Inflammatory macrophage treated with lipopolysaccharide for 4 hours (primary cell): ENCODE measurements around the gene VIM.
A peak's percentile ranks its signal among the peaks of the same experiment; 100 is the strongest.

ENCODE experiments used
- DNase-seq: peaks from one replicate; pipeline ENCODE4 v3.0.0-alpha.2; 2020

Gene VIM

GRCh38 chr10:17210361-17210760 is 17.7 kb upstream of the VIM start:
- no peak for DNase-seq

GRCh38 chr10:17212802-17213221 is 15.2 kb upstream of the VIM start:
- peak; percentile 97 for DNase-seq

- DNase-seq, result peak; percentile 50
These were observed 14.2 kb upstream of the VIM start for GRCh38 chr10:17213646-17214349.

GRCh38 chr10:17214526-17214925 is 13.5 kb upstream of the VIM start:
- DNase-seq, result no peak

- peak; percentile 83 for DNase-seq
These were observed 12.9 kb upstream of the VIM start for GRCh38 chr10:17214971-17215781.

- no peak for DNase-seq
These were observed 12.3 kb upstream of the VIM start for GRCh38 chr10:17215782-17216122.

GRCh38 chr10:17216217-17216900 is 11.7 kb upstream of the VIM start:
- peak; percentile 99 for DNase-seq

GRCh38 chr10:17216901-17217395 is 11.1 kb upstream of the VIM start:
- peak; percentile 73 for DNase-seq

- peak; percentile 79 for DNase-seq
These were observed 10.3 kb upstream of the VIM start for GRCh38 chr10:17217631-17218232.

GRCh38 chr10:17219024-17219423 is 9.0 kb upstream of the VIM start:
- no peak for DNase-seq

GRCh38 chr10:17220652-17221100 is 7.4 kb upstream of the VIM start:
- peak; percentile 46 for DNase-seq

GRCh38 chr10:17222329-17222728 is 5.7 kb upstream of the VIM start:
- DNase-seq, result peak; percentile 96

- DNase-seq, result peak; percentile 33
These were observed 2.2 kb upstream of the VIM start for GRCh38 chr10:17225808-17226207.

- DNase-seq, result no peak
These were observed 1.1 kb upstream of the VIM start for GRCh38 chr10:17226891-17227303.

- peak; percentile 61 for DNase-seq
These were observed 512 bp upstream of the VIM start for GRCh38 chr10:17227367-17228090.

- DNase-seq, result peak; percentile 94
These were observed 1.1 kb downstream of the VIM start for GRCh38 chr10:17229016-17229716.

- no peak for DNase-seq
These were observed 1.6 kb downstream of the VIM start for GRCh38 chr10:17229717-17229966.

- peak; percentile 95 for DNase-seq
These were observed 2.1 kb downstream of the VIM start for GRCh38 chr10:17229967-17230682.

GRCh38 chr10:17231788-17232187 is 3.7 kb downstream of the VIM start:
- no peak for DNase-seq

- DNase-seq, result peak; percentile 72
These were observed 4.4 kb downstream of the VIM start for GRCh38 chr10:17232276-17232960.
